ENCODE measurements around the gene IRF4.

- no peak for TF ChIP-seq CTCF (IDR thresholded peaks at IDR 0.05)
- TF ChIP-seq EP300 (IDR thresholded peaks at IDR 0.05), result no peak
- TF ChIP-seq POLR2AphosphoS5 (IDR thresholded peaks at IDR 0.05), result no peak
- TF ChIP-seq POLR2A (IDR thresholded peaks at IDR 0.05), result no peak
These were observed 24.9 kb upstream of the IRF4 start for GRCh38 chr6:366389-367297.
